K562 (cell line): Measurements from ENCODE around the gene RGS9BP.
"Not testable (repeated sequence)": the region's sequence is repeated elsewhere in the genome, so short reads cannot be mapped to it uniquely, and the experiment has no call there.

Experiments used
- CREB1 ChIP-seq, 2 experiments: sonication (generic) in 1 of 2; formaldehyde crosslinking in 1 of 2; IDR thresholded peaks; 2 replicates each; pipeline versions ENCODE4 v1.6.1 to v1.8.0; 2012 to 2022; ENCODE audit warnings: inconsistent platforms in 1 of 2, mild to moderate bottlenecking in 1 of 2, missing genetic modification reagents in 1 of 2, moderate library complexity in 1 of 2
- HOMEZ ChIP-seq: fragments of 250-450 bp; sonication (Bioruptor Pico); IDR thresholded peaks from 2 replicates; pipeline ENCODE4 v1.4.0; 2020; ENCODE audit warnings: mild to moderate bottlenecking, moderate library complexity
- POLR2A ChIP-seq: fragments of 450-650 bp; conservative IDR thresholded peaks from 2 replicates; pipeline ENCODE4 v1.6.1; 2016
- PRPF4 ChIP-seq: fragments of 200-400 bp; formaldehyde crosslinking; IDR thresholded peaks from one replicate; pipeline ENCODE4 v1.6.1; 2017; ENCODE audit warnings: low read length, low read depth, mild to moderate bottlenecking; ENCODE audit not compliant: insufficient read depth, poor library complexity, severe bottlenecking
- SREBF1 ChIP-seq: fragments of 150-350 bp; IDR thresholded peaks from 2 replicates; pipeline ENCODE4 v1.6.1; 2014; ENCODE audit warnings: antibody characterized with exemption, low read depth, low read length, borderline replicate concordance
- TCFL5 ChIP-seq: fragments of 250-450 bp; sonication (Bioruptor Pico); conservative IDR thresholded peaks from 2 replicates; pipeline ENCODE4 v1.6.1; 2021; ENCODE audit warnings: mild to moderate bottlenecking, moderate library complexity, matching md5 sums

- not testable (repeated sequence) for TF ChIP-seq SREBF1; CREB1 (IDR thresholded peaks at IDR 0.05); CREB1 (CRISPR knock-in tag; IDR thresholded peaks at IDR 0.05); PRPF4; TCFL5 (CRISPR knock-in tag); POLR2A; HOMEZ (CRISPR knock-in tag)
Measured at GRCh38 chr19:32652331-32652730, 23.3 kb upstream of the RGS9BP start.
